HG02938 (cell line): ENCODE data around the gene CPTP.

ENCODE experiments used
- ATAC-seq: cut with Tn5 transposase; IDR thresholded peaks from one replicate; pipeline ENCODE4 v1.9.1; 2021; ENCODE audit warnings: mild to moderate bottlenecking, moderate library complexity; ENCODE audit not compliant: unreplicated experiment

Gene CPTP

GRCh38 chr1:1347026-1347595 lies 22.5 kb downstream of the CPTP start:
- no peak for ATAC-seq

- ATAC-seq: no peak
These were observed 23.2 kb downstream of the CPTP start for GRCh38 chr1:1347663-1348419.

- peak; percentile 8 for ATAC-seq
These were observed 24.0 kb downstream of the CPTP start for GRCh38 chr1:1348420-1349255.

GRCh38 chr1:1349256-1350012 lies 24.8 kb downstream of the CPTP start, which contains the start of gene DVL1:
Gene DVL1, minus strand, starts transcription at chr1:1349418. Its CDS starts 353 bp downstream, at chr1:1349065.
- ATAC-seq: peak; percentile 50

GRCh38 chr1:1351511-1352427 lies 27.2 kb downstream of the CPTP start:
- ATAC-seq: no peak

GRCh38 chr1:1352786-1353388 lies 28.3 kb downstream of the CPTP start:
- no peak for ATAC-seq

- ATAC-seq: no peak
These were observed 29.0 kb downstream of the CPTP start for GRCh38 chr1:1353389-1354151.

- no peak for ATAC-seq
These were observed 30.0 kb downstream of the CPTP start for GRCh38 chr1:1354271-1355247.

- no peak for ATAC-seq
These were observed 30.8 kb downstream of the CPTP start for GRCh38 chr1:1355416-1355815.

GRCh38 chr1:1356166-1356795 lies 31.7 kb downstream of the CPTP start:
- ATAC-seq: no peak

- ATAC-seq: no peak
These were observed 32.3 kb downstream of the CPTP start for GRCh38 chr1:1356796-1357401.

GRCh38 chr1:1357871-1358432 lies 33.4 kb downstream of the CPTP start:
- no peak for ATAC-seq

GRCh38 chr1:1358433-1359271 lies 34.0 kb downstream of the CPTP start, which contains the start of gene MXRA8:
Gene MXRA8, minus strand, starts transcription at chr1:1358555. Its CDS starts 51 bp downstream, at chr1:1358504.
- no peak for ATAC-seq

GRCh38 chr1:1359308-1359663 lies 34.7 kb downstream of the CPTP start:
- ATAC-seq: no peak

- ATAC-seq: no peak
These were observed 35.3 kb downstream of the CPTP start for GRCh38 chr1:1359664-1360468.
